ENCODE data around the gene TAF11L14. TPM values are rescaled to one million over a fixed set of nuclear protein-coding genes. Genes with fewer than 3 reads are reported as not detected.

The TAF11L14 gene
- total and polyA plus RNA-seq, 7 experiments from 2014 or later: not detected

DNA sequence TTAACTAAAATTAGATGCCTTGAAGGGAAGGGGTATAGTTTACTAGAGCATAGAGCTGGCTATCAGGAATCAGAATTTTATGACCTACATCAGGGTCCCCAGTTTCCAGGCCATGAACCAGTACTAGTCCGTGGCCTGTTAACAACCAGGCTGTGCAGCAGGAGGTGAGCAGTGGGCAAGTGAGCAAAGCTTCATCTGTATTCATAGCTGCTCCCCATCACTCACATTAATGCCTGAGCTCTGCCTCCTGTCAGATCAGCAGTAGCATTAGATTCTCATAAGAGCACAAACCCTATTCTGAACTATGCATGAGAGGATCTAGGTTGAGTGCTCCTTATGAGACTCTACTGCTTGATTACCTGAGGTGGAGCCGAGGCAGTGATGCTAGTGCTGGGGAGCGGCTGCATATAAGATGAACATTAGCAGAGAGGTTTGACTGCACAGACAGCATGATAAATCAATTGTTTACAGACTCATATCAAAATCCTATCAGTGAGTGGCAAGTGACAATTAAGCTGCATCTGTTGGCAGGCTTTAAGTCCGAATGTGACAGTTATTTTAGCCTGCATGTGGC, 44.6 kb downstream of the TAF11L14 start:
- intact Hi-C loops (cut with micrococcal nuclease): no loop called here
- no peaks in the 10 kb centered on the region for H3K27me3 Mint-ChIP-seq
- Histone ChIP-seq H3K4me3 (ENCODE audit: low read length) (no peak overlapping the region), H3K36me3 (ENCODE audit: control insufficient read depth in 2 of 3, insufficient read depth in 3 of 3, low read length in 3 of 3) (no peaks in the 10 kb centered on the region), H3K9me3 (ENCODE audit: control insufficient read depth in 2 of 3, low read length in 3 of 3) (no peaks in the 10 kb centered on the region), H3K27ac (ENCODE audit: low read depth, low read length) (no peak overlapping the region), H3K27me3 (ENCODE audit: control insufficient read depth in 2 of 2, insufficient read depth in 2 of 2, low read length in 2 of 2) (no peaks in the 10 kb centered on the region), H3K4me1 (ENCODE audit: control insufficient read depth in 2 of 2, insufficient read depth in 2 of 2, low read length in 2 of 2) (no peaks in the 10 kb centered on the region)
- no peak for ATAC-seq
- DNase-seq: no peak
- no peaks in the 10 kb centered on the region for H3K36me3 Mint-ChIP-seq
- peaks cover 0 to 27% (median 5%) of the 10 kb centered on the region in 11 donors for H3K9me3 Mint-ChIP-seq
- CTCF ChIA-PET: no interaction called here
- H3K4me3 Mint-ChIP-seq: no peak overlapping the region
- POLR2A ChIA-PET: no interaction called here
- peaks cover 0 to 2% (median 0%) of the 10 kb centered on the region in 7 donors for H3K4me1 Mint-ChIP-seq
- no peak overlapping the region for H3K27ac Mint-ChIP-seq

DNA sequence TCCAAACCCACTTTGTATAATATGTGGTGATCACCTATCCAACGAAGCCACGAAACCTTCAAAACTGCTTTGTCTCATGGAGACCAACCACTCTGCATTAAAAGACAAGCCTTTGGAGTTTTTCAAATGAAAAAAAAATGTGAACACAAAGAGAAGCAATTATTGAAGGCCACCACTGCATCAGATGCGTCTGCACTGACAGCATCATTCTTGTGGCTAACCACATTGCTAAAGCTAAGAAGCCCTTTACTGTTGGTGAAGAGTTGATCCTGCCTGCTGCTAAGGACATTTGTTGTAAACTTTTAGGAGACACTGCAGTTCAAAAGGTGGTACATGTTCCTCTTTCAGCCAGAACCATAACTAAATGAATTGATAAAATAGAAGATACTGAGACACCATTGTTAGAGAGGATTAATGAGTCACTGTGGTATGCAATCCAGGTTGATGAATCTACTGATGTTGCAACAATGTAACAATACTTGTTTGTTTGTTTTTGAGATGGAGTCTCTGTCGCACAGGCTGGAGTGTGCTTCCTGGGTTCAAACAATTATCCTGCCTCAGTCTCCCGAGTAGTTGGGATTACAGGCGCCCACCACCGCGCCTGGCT, 45.4 kb downstream of the TAF11L14 start:
- Histone ChIP-seq H3K27me3 (ENCODE audit: control insufficient read depth in 2 of 2, insufficient read depth in 2 of 2, low read length in 2 of 2) (no peaks in the 10 kb centered on the region), H3K9me3 (ENCODE audit: control insufficient read depth in 2 of 3, low read length in 3 of 3) (no peaks in the 10 kb centered on the region), H3K4me3 (ENCODE audit: low read length) (no peak overlapping the region), H3K36me3 (ENCODE audit: control insufficient read depth in 2 of 3, insufficient read depth in 3 of 3, low read length in 3 of 3) (no peaks in the 10 kb centered on the region), H3K4me1 (ENCODE audit: control insufficient read depth in 2 of 2, insufficient read depth in 2 of 2, low read length in 2 of 2) (no peaks in the 10 kb centered on the region), H3K27ac (ENCODE audit: low read depth, low read length) (no peak overlapping the region)
- ChIA-PET CTCF (no interaction called here), POLR2A (no interaction called here)
- DNase-seq: no peak
- intact Hi-C loops (cut with micrococcal nuclease): no loop called here
- H3K27me3 Mint-ChIP-seq: no peaks in the 10 kb centered on the region
- H3K9me3 Mint-ChIP-seq: peaks cover 0 to 27% (median 5%) of the 10 kb centered on the region in 11 donors
- H3K4me1 Mint-ChIP-seq: peaks cover 0 to 2% (median 0%) of the 10 kb centered on the region in 7 donors
- no peak overlapping the region for H3K27ac Mint-ChIP-seq
- no peak overlapping the region for H3K4me3 Mint-ChIP-seq
- ATAC-seq: peak; percentile 46
- H3K36me3 Mint-ChIP-seq: no peaks in the 10 kb centered on the region

DNA sequence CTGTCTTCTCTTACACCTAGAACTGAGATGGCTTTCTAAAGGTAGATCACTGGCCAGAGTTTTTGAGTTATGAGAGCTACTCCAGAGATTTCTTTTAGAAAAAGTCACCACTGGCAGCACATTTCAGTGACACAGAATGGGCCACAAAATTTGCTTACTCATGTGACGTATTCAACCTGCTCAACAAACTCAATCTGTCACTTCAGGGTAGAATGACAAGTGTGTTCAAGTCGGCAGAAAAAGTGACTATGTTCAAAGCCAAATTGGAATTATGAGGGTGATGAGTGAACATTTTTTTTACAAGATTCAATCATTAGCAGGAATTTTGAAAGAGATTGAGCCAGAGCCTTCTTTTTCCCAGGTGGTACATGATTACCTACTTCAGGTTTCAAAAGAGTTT, 46.5 kb downstream of the TAF11L14 start:
- no peak for ATAC-seq
- no peak overlapping the region for H3K27ac ChIP-seq (ENCODE audit: low read depth, low read length)
- peaks cover 0 to 2% (median 0%) of the 10 kb centered on the region in 7 donors for H3K4me1 Mint-ChIP-seq
- intact Hi-C loops (cut with micrococcal nuclease): no loop called here
- H3K4me3 ChIP-seq (ENCODE audit: low read length): no peak overlapping the region
- POLR2A ChIA-PET: no interaction called here
- H3K27me3 ChIP-seq (ENCODE audit: control insufficient read depth in 2 of 2, insufficient read depth in 2 of 2, low read length in 2 of 2): no peaks in the 10 kb centered on the region
- H3K36me3 ChIP-seq (ENCODE audit: control insufficient read depth in 2 of 3, insufficient read depth in 3 of 3, low read length in 3 of 3): no peaks in the 10 kb centered on the region
- no peaks in the 10 kb centered on the region for H3K27me3 Mint-ChIP-seq
- H3K27ac Mint-ChIP-seq: no peak overlapping the region
- no peak overlapping the region for H3K4me3 Mint-ChIP-seq
- no peaks in the 10 kb centered on the region for H3K4me1 ChIP-seq (ENCODE audit: control insufficient read depth in 2 of 2, insufficient read depth in 2 of 2, low read length in 2 of 2)
- no peak for DNase-seq
- H3K9me3 Mint-ChIP-seq: peaks cover 0 to 27% (median 5%) of the 10 kb centered on the region in 11 donors
- H3K9me3 ChIP-seq (ENCODE audit: control insufficient read depth in 2 of 3, low read length in 3 of 3): no peaks in the 10 kb centered on the region
- CTCF ChIA-PET: interaction anchor here (0.5 kb wide), 1 partner anchor 284 kb away, joined by 3 read pairs; no protein-coding TSS in a partner anchor
- no peaks in the 10 kb centered on the region for H3K36me3 Mint-ChIP-seq

Other genes starting within 250 kb of the TAF11L14 start
- not detected for gene TAF11L2, start 136.2 kb upstream of the TAF11L14 start, total RNA-seq
- gene TAF11L2, start 136.2 kb upstream of the TAF11L14 start, polyA plus RNA-seq: not detected
- gene TAF11L3, start 116.1 kb upstream of the TAF11L14 start, total RNA-seq: not detected
- not detected for gene TAF11L3, start 116.1 kb upstream of the TAF11L14 start, polyA plus RNA-seq
- gene TAF11L4, start 112.7 kb upstream of the TAF11L14 start, total RNA-seq: not detected
- not detected for gene TAF11L4, start 112.7 kb upstream of the TAF11L14 start, polyA plus RNA-seq
- not detected for gene TAF11L5, start 109.2 kb upstream of the TAF11L14 start, total RNA-seq
- gene TAF11L5, start 109.2 kb upstream of the TAF11L14 start, polyA plus RNA-seq: not detected
- gene TAF11L6, start 105.8 kb upstream of the TAF11L14 start, total RNA-seq: not detected
- not detected for gene TAF11L6, start 105.8 kb upstream of the TAF11L14 start, polyA plus RNA-seq
- gene TAF11L7, start 48.7 kb upstream of the TAF11L14 start, total RNA-seq: not detected
- not detected for gene TAF11L7, start 48.7 kb upstream of the TAF11L14 start, polyA plus RNA-seq
- gene TAF11L8, start 43.5 kb upstream of the TAF11L14 start, total RNA-seq: not detected
- gene TAF11L8, start 43.5 kb upstream of the TAF11L14 start, polyA plus RNA-seq: not detected
- not detected for gene TAF11L9, start 40.1 kb upstream of the TAF11L14 start, total RNA-seq
- not detected for gene TAF11L9, start 40.1 kb upstream of the TAF11L14 start, polyA plus RNA-seq
- not detected for gene TAF11L10, start 36.6 kb upstream of the TAF11L14 start, total RNA-seq
- not detected for gene TAF11L10, start 36.6 kb upstream of the TAF11L14 start, polyA plus RNA-seq
- gene TAF11L11, start 30.3 kb upstream of the TAF11L14 start, total RNA-seq: not detected
- not detected for gene TAF11L11, start 30.3 kb upstream of the TAF11L14 start, polyA plus RNA-seq
- gene TAF11L12, start 24.1 kb upstream of the TAF11L14 start, total RNA-seq: not detected
- gene TAF11L12, start 24.1 kb upstream of the TAF11L14 start, polyA plus RNA-seq: not detected
- gene TAF11L13, start 2.4 kb upstream of the TAF11L14 start, total RNA-seq: not detected
- not detected for gene TAF11L13, start 2.4 kb upstream of the TAF11L14 start, polyA plus RNA-seq

Data from naive thymus-derived CD4-positive, alpha-beta T cell (primary cell).